ENCODE results near the gene LRCH3.

DNA sequence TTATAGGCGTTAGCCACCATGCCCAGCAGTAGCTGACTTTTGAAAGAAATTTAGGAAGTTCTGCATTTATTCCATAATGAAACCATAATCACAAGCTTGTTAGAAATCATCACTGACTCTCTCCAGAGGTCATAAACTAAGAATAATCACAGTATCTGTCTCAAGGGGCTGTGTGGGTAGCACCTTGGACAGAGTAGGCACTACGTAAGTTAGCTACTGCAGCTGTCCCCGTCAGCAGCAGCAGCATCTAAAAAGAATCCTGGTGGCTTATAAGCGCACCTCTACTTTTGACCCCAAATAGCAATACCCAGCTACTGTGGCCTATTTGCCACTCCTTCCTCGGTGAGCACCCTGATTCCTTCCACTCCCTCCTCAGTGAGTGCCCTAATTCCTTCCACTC is 101.1 kb downstream of the LRCH3 start:
- no peak for TF ChIP-seq CTCF (IDR thresholded peaks at IDR 0.05)
- no peak for TF ChIP-seq POLR2A (IDR thresholded peaks at IDR 0.05)

Measured in heart left ventricle (tissue), 13 donors.